Type B pancreatic cell (in vitro differentiated cells): ENCODE data around the gene FOXK1. TPM values are rescaled to one million over a fixed set of nuclear protein-coding genes. Genes with fewer than 3 reads are reported as not detected.

Experiments
- DNase-seq: peaks from one replicate; pipeline ENCODE4 v3.0.0; 2021; ENCODE audit warnings: mixed read lengths; ENCODE audit not compliant: unreplicated experiment; ENCODE audit errors: extremely low spot score
- H3K27ac Mint-ChIP-seq: 2 replicates; pipeline ENCODE4 v1.8.0; 2021; ENCODE audit warnings: mild to moderate bottlenecking, mixed read lengths
- H3K27me3 Mint-ChIP-seq: 2 replicates; pipeline ENCODE4 v1.8.0; 2021; ENCODE audit warnings: mixed read lengths
- H3K36me3 Mint-ChIP-seq: 2 replicates; pipeline ENCODE4 v1.8.0; 2021; ENCODE audit warnings: mixed read lengths
- H3K4me1 Mint-ChIP-seq: one replicate; pipeline ENCODE4 v1.8.0; 2021; ENCODE audit warnings: mixed read lengths; ENCODE audit not compliant: unreplicated experiment
- H3K4me3 Mint-ChIP-seq: 2 replicates; pipeline ENCODE4 v1.8.0; 2021; ENCODE audit warnings: mild to moderate bottlenecking, mixed read lengths
- H3K9me3 Mint-ChIP-seq: 2 replicates; pipeline ENCODE4 v1.8.0; 2021; ENCODE audit warnings: mixed read lengths
- CTCF ChIP-seq: fragments of 200-600 bp; sonication (generic); conservative IDR thresholded peaks from 2 replicates; pipeline ENCODE4 v1.5.0; 2021; ENCODE audit warnings: antibody characterized with exemption, mild to moderate bottlenecking
- total RNA-seq: library from RNA; stranded (reverse); gene quantifications from 2 replicates; pipeline ENCODE4 v1.2.1, GENCODE V29; 2021; ENCODE audit warnings: low replicate concordance

Gene FOXK1
- total RNA-seq, 1 donor from 2014 or later: 55.1 TPM

- DNase-seq: no peak
- Mint-ChIP-seq H3K9me3 (no peaks in the 10 kb centered on the region), H3K27me3 (no peaks in the 10 kb centered on the region), H3K4me1 (peaks cover 20% of the 10 kb centered on the region), H3K36me3 (no peaks in the 10 kb centered on the region), H3K27ac (peak overlapping the region; percentile 98), H3K4me3 (peak overlapping the region; percentile 98)
- no peak for TF ChIP-seq CTCF
These were observed 91.9 kb downstream of the FOXK1 start for GRCh38 chr7:4774007-4774406.

- no peaks in the 10 kb centered on the region for H3K27me3 Mint-ChIP-seq
- H3K9me3 Mint-ChIP-seq: no peaks in the 10 kb centered on the region
- H3K4me1 Mint-ChIP-seq: peaks cover 20% of the 10 kb centered on the region
- peak overlapping the region; percentile 98 for H3K27ac Mint-ChIP-seq
- peak overlapping the region; percentile 98 for H3K4me3 Mint-ChIP-seq
- H3K36me3 Mint-ChIP-seq: no peaks in the 10 kb centered on the region
- no peak for TF ChIP-seq CTCF
- no peak for DNase-seq
These were observed 92.7 kb downstream of the FOXK1 start for GRCh38 chr7:4774658-4775249.

- Mint-ChIP-seq H3K27ac (peak within 1 kb of the TSS; percentile 98), H3K4me3 (peak within 1 kb of the TSS; percentile 98), H3K4me1 (peaks cover 20% of the 10 kb centered on the region), H3K27me3 (no peaks in the 10 kb centered on the region), H3K36me3 (no peaks in the 10 kb centered on the region), H3K9me3 (no peaks in the 10 kb centered on the region)
- DNase-seq: peak; percentile 92
- no peak for TF ChIP-seq CTCF
These were observed 93.3 kb downstream of the FOXK1 start, which contains the start of gene AP5Z1 for GRCh38 chr7:4775250-4775847. AP5Z1 (plus strand) TSS chr7:4775623; CDS start chr7:4775716, 93 bp downstream.

- no peak for DNase-seq
- H3K9me3 Mint-ChIP-seq: no peaks in the 10 kb centered on the region
- TF ChIP-seq CTCF: no peak
- H3K27me3 Mint-ChIP-seq: no peaks in the 10 kb centered on the region
- peak overlapping the region; percentile 98 for H3K4me3 Mint-ChIP-seq
- peak overlapping the region; percentile 98 for H3K27ac Mint-ChIP-seq
- no peaks in the 10 kb centered on the region for H3K36me3 Mint-ChIP-seq
- H3K4me1 Mint-ChIP-seq: peaks cover 20% of the 10 kb centered on the region
These were observed 93.9 kb downstream of the FOXK1 start for GRCh38 chr7:4775848-4776623.

- Mint-ChIP-seq H3K4me1 (peaks cover 19% of the 10 kb centered on the region), H3K4me3 (no peak overlapping the region), H3K36me3 (no peaks in the 10 kb centered on the region), H3K9me3 (no peaks in the 10 kb centered on the region), H3K27ac (no peak overlapping the region), H3K27me3 (no peaks in the 10 kb centered on the region)
- DNase-seq: no peak
- TF ChIP-seq CTCF: no peak
These were observed 97.0 kb downstream of the FOXK1 start for GRCh38 chr7:4779118-4779517.
